Nephron (organoid): ENCODE results near the gene DOCK10.

Experiments used
- H3K27ac Mint-ChIP-seq, 3 experiments: 2 replicates each; pipeline ENCODE4 v1.8.0; 2020; ENCODE audit warnings: mixed read lengths in 3 of 3, mild to moderate bottlenecking in 2 of 3, moderate library complexity in 1 of 3
- H3K27me3 Mint-ChIP-seq: 2 replicates; pipeline ENCODE4 v1.8.0; 2021; ENCODE audit warnings: low read depth, mild to moderate bottlenecking, moderate library complexity, mixed read lengths
- H3K36me3 Mint-ChIP-seq: 2 replicates; pipeline ENCODE4 v1.8.0; 2020; ENCODE audit warnings: low read depth, mixed read lengths
- H3K4me1 Mint-ChIP-seq: 2 replicates; pipeline ENCODE4 v1.8.0; 2020; ENCODE audit warnings: mixed read lengths
- H3K4me3 Mint-ChIP-seq, 3 experiments: 2 replicates each; pipeline ENCODE4 v1.8.0; 2020; ENCODE audit warnings: mild to moderate bottlenecking in 3 of 3, mixed read lengths in 3 of 3, moderate library complexity in 2 of 3
- H3K9me3 Mint-ChIP-seq: 2 replicates; pipeline ENCODE4 v1.8.0; 2020; ENCODE audit warnings: mixed read lengths
- TF ChIP-seq, protein P1 (sequence below), 3 experiments: fragments of 200-600 bp; sonication (generic); IDR thresholded peaks; one replicate each; pipeline ENCODE4 v1.5.0; 2021; ENCODE audit warnings: antibody characterized with exemption in 3 of 3; ENCODE audit not compliant: unreplicated experiment in 3 of 3

DOCK10 gene

DNA sequence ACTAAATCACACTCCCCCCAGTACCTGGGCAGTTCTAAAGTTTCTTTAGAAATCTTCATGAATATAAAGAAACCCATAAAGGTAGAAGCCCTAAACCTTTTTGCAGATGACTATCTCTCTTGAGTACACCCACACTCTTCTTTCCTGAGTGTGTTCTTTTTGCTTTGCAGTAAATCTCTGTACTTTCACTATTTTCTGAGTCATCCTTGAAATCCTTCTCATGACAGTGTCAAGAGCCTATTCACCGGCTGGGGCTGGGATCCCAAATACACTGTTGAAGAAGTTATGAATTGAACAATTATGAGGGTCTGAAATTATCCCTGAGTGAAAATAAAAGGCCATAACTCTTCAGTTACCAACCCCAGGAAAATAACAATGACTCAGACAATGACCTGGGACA lies 192.2 kb downstream of the DOCK10 start:
- Mint-ChIP-seq H3K9me3 (no peaks in the 10 kb centered on the region), H3K36me3 (no peaks in the 10 kb centered on the region), H3K4me3 (no peak overlapping the region), H3K27ac (no peak overlapping the region), H3K27me3 (peaks cover 7% of the 10 kb centered on the region), H3K4me1 (peaks cover 25% of the 10 kb centered on the region)
- TF ChIP-seq, protein P1, sequence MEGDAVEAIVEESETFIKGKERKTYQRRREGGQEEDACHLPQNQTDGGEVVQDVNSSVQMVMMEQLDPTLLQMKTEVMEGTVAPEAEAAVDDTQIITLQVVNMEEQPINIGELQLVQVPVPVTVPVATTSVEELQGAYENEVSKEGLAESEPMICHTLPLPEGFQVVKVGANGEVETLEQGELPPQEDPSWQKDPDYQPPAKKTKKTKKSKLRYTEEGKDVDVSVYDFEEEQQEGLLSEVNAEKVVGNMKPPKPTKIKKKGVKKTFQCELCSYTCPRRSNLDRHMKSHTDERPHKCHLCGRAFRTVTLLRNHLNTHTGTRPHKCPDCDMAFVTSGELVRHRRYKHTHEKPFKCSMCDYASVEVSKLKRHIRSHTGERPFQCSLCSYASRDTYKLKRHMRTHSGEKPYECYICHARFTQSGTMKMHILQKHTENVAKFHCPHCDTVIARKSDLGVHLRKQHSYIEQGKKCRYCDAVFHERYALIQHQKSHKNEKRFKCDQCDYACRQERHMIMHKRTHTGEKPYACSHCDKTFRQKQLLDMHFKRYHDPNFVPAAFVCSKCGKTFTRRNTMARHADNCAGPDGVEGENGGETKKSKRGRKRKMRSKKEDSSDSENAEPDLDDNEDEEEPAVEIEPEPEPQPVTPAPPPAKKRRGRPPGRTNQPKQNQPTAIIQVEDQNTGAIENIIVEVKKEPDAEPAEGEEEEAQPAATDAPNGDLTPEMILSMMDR (IDR thresholded peaks at IDR 0.05; ENCODE audit: unreplicated experiment in 3 of 3), result no peak

DNA sequence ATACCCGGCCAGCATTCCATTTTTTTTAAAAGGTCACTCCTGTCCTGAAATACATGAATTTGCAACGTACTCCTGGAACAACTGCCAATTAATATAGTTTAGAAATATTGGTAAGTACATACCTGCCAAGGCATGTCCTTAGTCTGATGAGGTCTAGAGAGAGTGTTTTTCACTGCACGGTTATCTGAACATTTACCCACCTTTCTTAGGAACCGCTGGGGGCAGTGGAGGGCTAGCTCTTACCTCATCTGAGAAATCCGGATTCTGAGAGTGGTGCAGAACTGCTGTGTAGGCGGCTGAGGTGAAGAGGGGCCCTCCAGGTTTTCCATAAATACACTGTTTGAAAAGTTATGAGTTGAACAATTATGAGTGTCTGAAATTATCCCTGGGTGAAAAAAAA lies 193.0 kb downstream of the DOCK10 start:
- H3K4me3 Mint-ChIP-seq, result no peak overlapping the region
- no peak overlapping the region for H3K27ac Mint-ChIP-seq
- TF ChIP-seq, protein P1 (IDR thresholded peaks at IDR 0.05; ENCODE audit: unreplicated experiment in 3 of 3), result no peak
- no peaks in the 10 kb centered on the region for H3K9me3 Mint-ChIP-seq
- H3K27me3 Mint-ChIP-seq, result peaks cover 7% of the 10 kb centered on the region
- peaks cover 25% of the 10 kb centered on the region for H3K4me1 Mint-ChIP-seq
- no peaks in the 10 kb centered on the region for H3K36me3 Mint-ChIP-seq

DNA sequence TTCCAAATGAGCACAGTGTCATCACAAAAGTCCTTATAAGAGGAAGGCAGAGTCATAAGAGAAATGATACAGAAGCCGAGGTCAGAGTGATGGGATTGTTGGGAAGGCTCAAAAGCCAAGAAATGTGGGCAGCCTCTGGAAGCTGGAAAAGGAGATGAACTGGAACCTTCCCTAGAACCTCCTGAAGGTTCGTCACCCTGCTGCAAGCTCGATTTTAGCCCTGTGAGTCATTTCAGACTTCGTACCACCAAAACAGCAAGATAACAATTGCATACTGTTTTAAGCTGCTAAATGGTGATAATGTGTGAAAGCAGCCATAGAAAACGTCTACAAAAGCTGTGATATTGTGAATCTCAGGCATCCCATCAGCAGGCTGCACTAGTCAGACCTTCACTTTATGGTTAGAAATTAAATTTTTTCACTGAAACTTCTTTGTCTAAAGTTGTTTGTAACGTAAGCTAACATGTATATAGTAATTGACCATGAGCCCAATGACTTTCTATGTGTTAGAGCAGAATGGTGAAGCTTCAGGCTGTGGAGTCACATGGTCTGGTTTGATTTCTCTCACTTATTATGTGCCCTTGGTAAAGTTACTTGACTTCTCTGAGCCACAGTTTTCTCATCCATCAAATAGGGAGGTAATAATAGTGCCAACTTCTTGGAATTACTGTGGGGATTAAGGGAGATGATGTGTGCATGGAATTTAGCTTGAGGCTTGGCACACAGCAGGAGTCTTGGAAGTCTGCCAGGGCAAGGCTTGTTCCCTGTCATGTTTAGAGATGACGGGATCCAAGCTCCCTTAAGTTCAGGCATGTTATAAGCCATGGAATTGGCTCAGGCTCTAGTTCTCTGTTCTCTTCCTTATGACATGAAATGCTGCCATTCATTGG lies 194.1 kb downstream of the DOCK10 start:
- H3K9me3 Mint-ChIP-seq, result no peaks in the 10 kb centered on the region
- H3K27me3 Mint-ChIP-seq, result peaks cover 7% of the 10 kb centered on the region
- TF ChIP-seq, protein P1 (IDR thresholded peaks at IDR 0.05; ENCODE audit: unreplicated experiment in 3 of 3), result no peak

GRCh38 chr2:224847381-224847780 lies 194.9 kb downstream of the DOCK10 start:
- Mint-ChIP-seq H3K27ac (peak overlapping the region; percentile 51 to 95 (median 81)), H3K27me3 (peaks cover 10% of the 10 kb centered on the region), H3K36me3 (no peaks in the 10 kb centered on the region), H3K4me1 (peaks cover 25% of the 10 kb centered on the region), H3K9me3 (no peaks in the 10 kb centered on the region), H3K4me3 (no peak overlapping the region)
- TF ChIP-seq, protein P1 (IDR thresholded peaks at IDR 0.05; ENCODE audit: unreplicated experiment in 3 of 3), result no peak

More for the DNA sequence above, 194.1 kb downstream of the DOCK10 start:
- H3K36me3 Mint-ChIP-seq, result no peaks in the 10 kb centered on the region
- peaks cover 25% of the 10 kb centered on the region for H3K4me1 Mint-ChIP-seq
- no peak overlapping the region for H3K4me3 Mint-ChIP-seq
- peak overlapping the region; percentile 51 to 95 (median 81) for H3K27ac Mint-ChIP-seq

- no peaks in the 10 kb centered on the region for H3K36me3 Mint-ChIP-seq
- peaks cover 21% of the 10 kb centered on the region for H3K4me1 Mint-ChIP-seq
- TF ChIP-seq, protein P1 (IDR thresholded peaks at IDR 0.05; ENCODE audit: unreplicated experiment in 3 of 3), result no peak
- H3K4me3 Mint-ChIP-seq, result no peak overlapping the region
- no peaks in the 10 kb centered on the region for H3K9me3 Mint-ChIP-seq
- H3K27ac Mint-ChIP-seq, result peak overlapping the region; percentile 51 to 95 (median 69)
- peaks cover 10% of the 10 kb centered on the region for H3K27me3 Mint-ChIP-seq
Observed at GRCh38 chr2:224846686-224847085, 195.6 kb downstream of the DOCK10 start.

GRCh38 chr2:224846161-224846560 lies 196.1 kb downstream of the DOCK10 start:
- H3K9me3 Mint-ChIP-seq, result no peaks in the 10 kb centered on the region
- peaks cover 20% of the 10 kb centered on the region for H3K4me1 Mint-ChIP-seq
- no peak overlapping the region for H3K27ac Mint-ChIP-seq
- peaks cover 10% of the 10 kb centered on the region for H3K27me3 Mint-ChIP-seq
- no peak overlapping the region for H3K4me3 Mint-ChIP-seq
- H3K36me3 Mint-ChIP-seq, result no peaks in the 10 kb centered on the region
- TF ChIP-seq, protein P1 (IDR thresholded peaks at IDR 0.05; ENCODE audit: unreplicated experiment in 3 of 3), result no peak
